SJSA1 (cell line): ENCODE measurements around the gene UBE2O. TPM values are rescaled to one million over a fixed set of nuclear protein-coding genes. Genes with fewer than 3 reads are reported as not detected.

Source experiments
- DNase-seq, 2 experiments: peaks; one replicate each; pipeline ENCODE4 v3.0.0-alpha.2; 2015 to 2020; ENCODE audit warnings: low spot score in 2 of 2, low read depth in 1 of 2
- H3K27ac ChIP-seq: fragments of 250-450 bp; sonication (Bioruptor Pico); 2 replicates; pipeline ENCODE4 v1.5.1; 2020; ENCODE audit warnings: mild to moderate bottlenecking, moderate library complexity
- H3K27me3 ChIP-seq: fragments of 250-450 bp; sonication (Bioruptor Pico); replicated peaks from 2 replicates; pipeline ENCODE4 v1.5.1; 2020; ENCODE audit warnings: mild to moderate bottlenecking, moderate library complexity
- H3K36me3 ChIP-seq: fragments of 250-450 bp; sonication (Bioruptor Pico); 2 replicates; pipeline ENCODE4 v1.5.1; 2020; ENCODE audit warnings: mild to moderate bottlenecking
- H3K4me1 ChIP-seq: fragments of 250-450 bp; sonication (Bioruptor Pico); replicated peaks from 2 replicates; pipeline ENCODE4 v1.6.1; 2021; ENCODE audit warnings: mild to moderate bottlenecking
- H3K4me3 ChIP-seq: fragments of 250-450 bp; sonication (Bioruptor Pico); 2 replicates; pipeline ENCODE4 v1.5.1; 2020; ENCODE audit warnings: mild to moderate bottlenecking
- H3K9me3 ChIP-seq: fragments of 250-450 bp; sonication (Bioruptor Pico); replicated peaks from 2 replicates; pipeline ENCODE4 v1.5.1; 2020; ENCODE audit warnings: mild to moderate bottlenecking
- total RNA-seq: library from RNA; depleted of rRNA; stranded (reverse); fragments of >200 nt; shearing (Covaris generic); gene quantifications from 2 replicates; pipeline ENCODE4 v1.2.3, GENCODE V29; 2014; rRNA removed

UBE2O gene
- 18.6 and 29.7 TPM in 2 replicates for total RNA-seq

- Histone ChIP-seq H3K4me1 (peaks cover 37% of the 10 kb centered on the region), H3K9me3 (no peaks in the 10 kb centered on the region), H3K4me3 (peak within 1 kb of the TSS; percentile 97), H3K36me3 (peaks cover 4% of the 10 kb centered on the region), H3K27ac (peak within 1 kb of the TSS; percentile 45), H3K27me3 (no peaks in the 10 kb centered on the region)
- DNase-seq = peak; percentile 85 to 96
Observed at GRCh38 chr17:76452660-76453430, at the start of gene UBE2O. Gene UBE2O (minus strand): TSS chr17:76453152. CDS start chr17:76453141, 11 bp downstream.

GRCh38 chr17:76501827-76502307 is 48.9 kb upstream of the UBE2O start:
- no peaks in the 10 kb centered on the region for H3K27me3 ChIP-seq
- 0 out of 2 replicates have a peak overlapping the region, but pooled peaks have one; percentile 5 for H3K27ac ChIP-seq
- no peak for DNase-seq
- H3K4me1 ChIP-seq = peaks cover 49% of the 10 kb centered on the region
- H3K9me3 ChIP-seq = no peaks in the 10 kb centered on the region
- H3K36me3 ChIP-seq = no peaks in the 10 kb centered on the region
- H3K4me3 ChIP-seq = peak overlapping the region; percentile 57

- Histone ChIP-seq H3K27ac (0 out of 2 replicates have a peak within 1 kb of the TSS, but pooled peaks have one; percentile 5), H3K36me3 (no peaks in the 10 kb centered on the region), H3K9me3 (no peaks in the 10 kb centered on the region), H3K4me1 (peaks cover 49% of the 10 kb centered on the region), H3K27me3 (no peaks in the 10 kb centered on the region), H3K4me3 (peak within 1 kb of the TSS; percentile 57)
- DNase-seq = peak; percentile 82 to 91
Observed at GRCh38 chr17:76501018-76501826, 48.3 kb upstream of the UBE2O start, which contains the start of gene RHBDF2. Gene RHBDF2 (minus strand): TSS chr17:76501423. CDS start chr17:76481524, 19,899 bp downstream.

- Histone ChIP-seq H3K4me1 (peaks cover 49% of the 10 kb centered on the region), H3K36me3 (no peaks in the 10 kb centered on the region), H3K27ac (no peak overlapping the region), H3K27me3 (no peaks in the 10 kb centered on the region), H3K4me3 (peak overlapping the region; percentile 57), H3K9me3 (no peaks in the 10 kb centered on the region)
- DNase-seq = no peak
Observed at GRCh38 chr17:76500747-76501017, 47.7 kb upstream of the UBE2O start.

DNA sequence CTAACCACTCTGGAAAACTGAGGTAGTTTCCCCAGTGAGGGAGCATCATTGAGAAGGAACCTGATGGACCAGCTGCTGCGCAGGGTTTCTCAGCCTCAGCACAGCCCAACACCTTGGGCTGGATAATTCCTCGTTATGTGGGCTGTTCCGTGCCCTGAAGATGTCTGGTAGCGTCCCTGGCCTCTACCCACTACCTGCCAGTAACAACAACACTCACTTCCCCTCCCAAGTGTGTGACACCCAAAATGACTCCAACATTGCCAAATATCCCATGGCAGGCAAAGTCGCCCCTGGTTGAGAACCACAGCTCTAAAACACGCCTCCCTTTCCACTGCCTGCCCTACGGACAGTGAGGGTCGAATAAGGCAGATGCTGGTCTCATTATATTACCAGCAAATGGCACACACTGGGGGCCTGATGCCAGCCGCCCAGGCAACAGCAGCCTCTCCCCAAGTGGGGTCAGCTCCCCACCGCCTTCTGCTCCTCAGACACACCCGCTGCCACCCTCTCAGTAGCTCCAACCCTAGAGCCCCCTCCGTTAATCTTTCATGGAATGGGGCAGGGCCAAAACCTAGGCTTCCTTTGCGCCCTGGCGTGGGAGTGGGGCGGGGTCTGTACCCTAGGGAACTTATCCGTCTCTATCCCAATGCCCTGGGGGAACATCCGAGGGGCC is 47.3 kb upstream of the UBE2O start:
- H3K27ac ChIP-seq = no peak overlapping the region
- H3K9me3 ChIP-seq = no peaks in the 10 kb centered on the region
- no peaks in the 10 kb centered on the region for H3K36me3 ChIP-seq
- peak overlapping the region; percentile 57 for H3K4me3 ChIP-seq
- DNase-seq = no peak
- peaks cover 49% of the 10 kb centered on the region for H3K4me1 ChIP-seq
- H3K27me3 ChIP-seq = no peaks in the 10 kb centered on the region

- Histone ChIP-seq H3K4me1 (peaks cover 49% of the 10 kb centered on the region), H3K36me3 (no peaks in the 10 kb centered on the region), H3K27me3 (no peaks in the 10 kb centered on the region), H3K9me3 (no peaks in the 10 kb centered on the region), H3K27ac (peak overlapping the region; percentile 58; the same call in 1 of the 2 replicates), H3K4me3 (no peak overlapping the region)
- DNase-seq = peak; percentile 53 to 74
Observed at GRCh38 chr17:76499267-76499667, 46.3 kb upstream of the UBE2O start.

GRCh38 chr17:76498876-76499251 is 45.9 kb upstream of the UBE2O start:
- no peak for DNase-seq
- H3K36me3 ChIP-seq = no peaks in the 10 kb centered on the region
- no peaks in the 10 kb centered on the region for H3K27me3 ChIP-seq
- H3K9me3 ChIP-seq = no peaks in the 10 kb centered on the region
- no peak overlapping the region for H3K4me3 ChIP-seq
- peaks cover 49% of the 10 kb centered on the region for H3K4me1 ChIP-seq
- peak overlapping the region; percentile 58 for H3K27ac ChIP-seq

DNA sequence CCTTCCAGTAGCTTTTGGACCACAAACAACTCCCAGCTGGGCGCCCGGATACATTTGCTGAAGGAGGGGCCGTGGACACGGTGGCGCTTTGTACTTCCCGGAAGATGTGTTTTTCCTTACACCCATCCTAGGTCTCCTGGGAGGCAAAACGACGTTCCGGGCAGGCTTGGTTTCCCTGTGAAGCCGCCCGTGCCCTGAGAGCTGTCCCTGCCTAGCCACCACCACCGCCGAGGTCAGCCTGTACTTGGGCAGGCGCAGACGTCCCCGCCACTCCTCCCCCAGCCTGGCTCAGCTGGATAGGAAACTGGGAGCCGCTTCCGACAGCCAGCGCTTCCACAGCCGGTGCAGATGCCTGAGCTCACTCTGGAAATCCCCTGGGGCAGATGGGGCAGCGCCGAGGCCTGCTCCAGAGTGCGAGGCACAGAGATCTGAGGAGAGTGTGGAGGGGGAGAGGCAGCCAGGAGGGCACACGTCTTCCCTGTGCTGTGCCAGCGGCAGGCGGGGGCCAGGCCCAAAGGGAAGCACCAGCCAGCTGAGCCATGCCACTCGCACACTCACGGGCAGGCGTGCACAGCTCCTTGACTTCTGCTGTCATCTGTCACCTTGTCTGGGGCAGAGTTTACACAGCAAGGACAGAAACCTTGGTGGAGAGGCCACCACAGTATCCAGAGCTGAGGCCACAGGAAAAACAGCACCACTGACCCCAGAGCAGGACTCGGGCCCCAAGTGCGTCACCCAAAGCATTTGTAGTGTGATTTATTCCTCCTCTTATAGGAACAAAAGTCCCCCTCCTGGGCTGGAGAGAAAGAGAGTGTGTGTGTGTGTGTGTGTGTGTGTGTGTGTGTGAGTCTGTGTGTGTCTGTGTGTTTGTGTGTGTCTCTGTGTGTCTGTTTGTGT is 45.3 kb upstream of the UBE2O start:
- H3K27me3 ChIP-seq = no peaks in the 10 kb centered on the region
- no peak overlapping the region; the same call in 1 of the 2 replicates for H3K4me3 ChIP-seq
- peak; percentile 87 to 96 for DNase-seq

GRCh38 chr17:76497699-76497978 is 44.7 kb upstream of the UBE2O start:
- Histone ChIP-seq H3K27ac (peak overlapping the region; percentile 58; the same call in 1 of the 2 replicates), H3K4me1 (peaks cover 60% of the 10 kb centered on the region), H3K9me3 (no peaks in the 10 kb centered on the region), H3K4me3 (no peak overlapping the region; the same call in 1 of the 2 replicates), H3K36me3 (no peaks in the 10 kb centered on the region), H3K27me3 (no peaks in the 10 kb centered on the region)
- DNase-seq = no peak

More for the DNA sequence above, 45.3 kb upstream of the UBE2O start:
- no peaks in the 10 kb centered on the region for H3K36me3 ChIP-seq
- H3K4me1 ChIP-seq = peaks cover 54% of the 10 kb centered on the region
- peak overlapping the region; percentile 58 for H3K27ac ChIP-seq
- H3K9me3 ChIP-seq = no peaks in the 10 kb centered on the region

DNA sequence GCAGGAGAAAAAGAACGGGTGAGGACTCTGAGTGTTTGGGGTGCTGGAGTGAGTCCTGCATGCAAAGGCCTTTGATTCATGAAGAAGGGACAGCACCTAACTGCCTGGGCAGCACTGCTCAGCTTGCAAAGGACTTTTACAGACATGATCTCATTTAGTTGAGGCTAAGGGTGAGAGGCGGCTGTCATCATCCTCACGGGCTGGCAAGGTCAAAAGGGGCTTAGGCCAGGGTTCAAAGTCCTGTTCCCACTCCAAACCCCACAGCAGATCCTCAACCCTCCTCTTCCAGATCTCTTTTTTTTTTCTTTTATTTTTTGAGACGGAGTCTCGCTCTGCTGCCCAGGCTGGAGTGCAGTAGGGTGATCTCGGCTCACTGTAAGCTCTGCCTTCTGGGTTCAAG is 43.5 kb upstream of the UBE2O start:
- Histone ChIP-seq H3K4me1 (peaks cover 56% of the 10 kb centered on the region), H3K4me3 (no peak overlapping the region), H3K27ac (no peak overlapping the region), H3K9me3 (no peaks in the 10 kb centered on the region), H3K27me3 (no peaks in the 10 kb centered on the region), H3K36me3 (no peaks in the 10 kb centered on the region)
- DNase-seq = no peak

DNA sequence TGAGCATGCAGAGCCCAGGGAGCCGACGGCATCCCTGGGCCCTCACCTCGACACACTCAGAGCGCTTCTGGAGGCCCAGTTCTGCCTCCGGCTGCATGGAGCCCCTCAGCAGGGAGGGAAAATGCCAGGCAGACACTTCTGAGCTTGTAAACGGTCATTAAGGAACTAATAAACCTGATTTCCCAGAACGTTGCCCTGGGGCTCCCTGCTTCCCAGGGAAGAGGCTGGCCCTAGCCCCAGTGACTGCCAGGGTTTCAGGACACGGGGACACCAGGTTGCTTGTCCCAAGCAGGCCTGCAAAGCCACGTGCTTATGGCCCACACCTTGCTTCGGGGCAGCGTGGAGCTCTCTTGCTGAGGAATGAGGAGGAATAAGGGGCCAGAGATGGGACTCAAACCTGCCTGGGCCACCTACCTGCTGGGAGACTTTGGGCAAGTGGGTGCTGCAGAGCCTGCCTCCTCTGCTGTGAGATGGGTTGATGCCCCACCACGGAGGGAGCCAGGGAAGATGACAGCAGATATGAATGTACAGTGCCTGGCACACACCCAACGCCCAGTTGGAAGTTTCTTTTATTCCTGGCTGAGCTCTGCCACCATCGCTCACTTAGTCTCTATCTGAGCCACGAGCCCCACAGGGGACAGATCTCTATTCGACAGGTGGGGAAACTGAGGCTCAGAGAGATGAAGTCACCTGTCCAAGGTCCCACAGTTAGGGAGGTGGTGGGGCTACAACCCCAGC is 42.9 kb upstream of the UBE2O start:
- Histone ChIP-seq H3K4me1 (peaks cover 50% of the 10 kb centered on the region), H3K36me3 (no peaks in the 10 kb centered on the region), H3K27me3 (no peaks in the 10 kb centered on the region), H3K4me3 (no peak overlapping the region), H3K9me3 (no peaks in the 10 kb centered on the region), H3K27ac (no peak overlapping the region)
- DNase-seq = no peak

DNA sequence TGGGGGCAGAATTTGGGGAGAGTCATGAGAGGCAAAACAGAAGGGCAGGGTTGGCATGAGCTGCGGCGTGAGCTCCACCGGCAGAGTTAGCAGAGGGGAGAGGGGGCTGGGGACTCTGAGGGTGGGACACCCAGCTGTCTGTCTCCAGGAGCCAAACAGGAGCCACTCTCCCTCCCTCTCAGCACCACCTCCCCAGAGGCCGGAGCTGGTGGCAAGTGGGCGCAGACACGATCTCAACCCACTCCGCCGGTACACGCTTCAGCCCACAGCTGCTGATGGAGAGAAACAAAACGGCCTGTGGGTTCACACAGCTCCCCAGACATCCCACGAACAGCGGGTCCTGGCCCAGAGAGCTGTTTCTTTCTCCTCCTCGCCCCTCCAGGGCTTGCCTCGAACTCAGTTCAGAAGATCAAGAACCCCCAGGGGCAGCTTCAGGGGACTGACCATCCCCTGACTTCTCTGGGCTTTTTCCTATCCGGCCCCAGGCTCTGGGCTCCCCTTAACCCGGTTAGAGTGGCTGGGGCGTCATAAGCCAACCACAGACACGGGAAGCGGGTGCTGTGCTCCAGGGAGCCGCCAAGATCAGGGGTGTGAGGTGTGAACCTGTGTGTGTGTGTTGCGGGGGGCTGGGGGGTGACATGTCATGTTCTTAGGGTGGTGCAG is 40.7 kb upstream of the UBE2O start:
- H3K4me3 ChIP-seq = no peak overlapping the region
- H3K4me1 ChIP-seq = peaks cover 28% of the 10 kb centered on the region
- peak overlapping the region; percentile 13; the same call in 1 of the 2 replicates for H3K27ac ChIP-seq
- no peaks in the 10 kb centered on the region for H3K9me3 ChIP-seq
- DNase-seq = no peak
- no peaks in the 10 kb centered on the region for H3K27me3 ChIP-seq
- H3K36me3 ChIP-seq = no peaks in the 10 kb centered on the region
